HG02763 (cell line): Measurements from ENCODE around the gene CD300C.
"Not testable (repeated sequence)": the region's sequence is repeated elsewhere in the genome, so short reads cannot be mapped to it uniquely, and the experiment has no call there.

ENCODE experiments used
- ATAC-seq: cut with Tn5 transposase; IDR thresholded peaks from one replicate; pipeline ENCODE4 v1.9.1; 2021; ENCODE audit warnings: mild to moderate bottlenecking, moderate library complexity; ENCODE audit not compliant: unreplicated experiment

The CD300C gene

DNA sequence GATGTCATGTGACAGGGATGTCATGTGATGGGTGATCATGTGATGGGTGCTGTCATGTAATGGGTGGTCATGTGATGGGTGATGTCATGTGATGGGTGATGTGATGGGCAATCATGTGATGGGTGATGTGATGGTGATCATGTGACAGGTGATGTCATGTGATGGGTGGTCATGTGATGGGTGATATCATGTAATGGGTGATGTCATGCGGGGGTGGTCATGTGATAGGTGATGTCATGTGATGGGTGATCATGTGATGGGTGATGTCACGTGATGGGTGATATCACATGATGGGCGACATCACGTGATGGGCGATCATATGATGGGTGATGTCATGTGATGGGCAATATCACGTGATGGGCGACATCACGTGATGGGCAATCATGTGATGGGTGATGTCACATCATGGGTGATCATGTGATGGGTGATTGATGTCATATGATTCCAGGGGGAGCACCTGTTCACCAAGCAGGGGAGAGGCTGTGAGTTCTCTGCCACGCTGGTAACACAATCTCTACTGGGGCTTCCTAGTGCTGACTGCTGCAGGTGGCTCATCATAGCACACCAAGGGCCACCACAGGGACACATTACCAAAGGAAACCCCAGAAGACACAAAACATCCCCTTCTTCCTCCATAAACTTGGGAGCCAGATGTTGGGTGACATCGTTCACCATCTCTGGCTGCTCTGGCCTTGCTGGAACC, 31.1 kb downstream of the CD300C start:
- no peak for ATAC-seq

DNA sequence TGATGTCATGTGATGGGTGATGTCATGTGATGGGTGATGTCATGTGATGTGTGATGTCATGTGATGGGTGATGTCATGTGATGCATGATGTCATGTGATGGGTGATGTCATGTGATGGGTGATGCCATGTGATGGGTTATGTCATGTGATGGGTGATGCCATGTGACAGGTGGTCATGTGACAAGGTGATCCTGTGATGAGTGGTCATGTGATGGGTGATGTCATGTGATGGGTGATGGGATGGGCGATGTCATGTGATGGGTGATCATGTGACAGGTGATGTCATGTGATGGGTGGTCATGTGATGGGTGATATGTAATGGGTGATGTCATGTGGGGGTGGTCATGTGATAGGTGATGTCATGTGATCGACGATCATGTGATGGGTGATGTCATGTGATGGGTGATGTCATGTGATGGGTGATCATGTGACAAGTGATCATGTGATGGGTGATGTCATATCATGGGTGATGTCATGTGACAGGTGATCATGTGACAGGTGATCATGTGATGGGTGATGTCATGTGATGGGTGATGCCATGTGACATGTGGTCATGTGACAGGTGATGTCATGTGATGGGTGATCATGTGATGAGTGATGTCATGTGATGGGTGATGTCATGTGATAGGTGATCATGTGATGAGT, 31.8 kb downstream of the CD300C start:
- ATAC-seq = no peak

DNA sequence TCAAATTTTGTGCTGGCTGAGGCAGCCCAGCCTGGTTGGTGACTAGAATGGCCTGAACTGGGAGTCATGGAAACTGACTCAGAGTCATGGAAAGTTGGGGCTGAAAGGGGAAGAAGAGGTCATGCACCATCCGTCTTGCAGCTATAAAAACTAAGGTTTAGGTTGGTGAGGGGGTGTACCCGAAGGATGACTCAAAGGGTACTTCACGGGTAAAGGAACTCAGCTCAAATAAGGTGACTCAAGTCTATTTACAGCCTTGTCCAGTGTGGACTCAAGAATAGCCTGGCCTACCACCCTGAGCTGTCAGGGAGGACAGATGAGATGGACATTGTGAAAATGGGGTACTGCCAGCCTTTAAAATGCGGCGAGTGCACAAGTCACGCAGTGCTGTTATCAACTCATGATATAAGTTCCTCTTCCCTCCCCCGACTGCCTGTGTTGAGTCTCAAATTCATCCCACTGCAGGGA, 33.3 kb downstream of the CD300C start:
- ATAC-seq = no peak

DNA sequence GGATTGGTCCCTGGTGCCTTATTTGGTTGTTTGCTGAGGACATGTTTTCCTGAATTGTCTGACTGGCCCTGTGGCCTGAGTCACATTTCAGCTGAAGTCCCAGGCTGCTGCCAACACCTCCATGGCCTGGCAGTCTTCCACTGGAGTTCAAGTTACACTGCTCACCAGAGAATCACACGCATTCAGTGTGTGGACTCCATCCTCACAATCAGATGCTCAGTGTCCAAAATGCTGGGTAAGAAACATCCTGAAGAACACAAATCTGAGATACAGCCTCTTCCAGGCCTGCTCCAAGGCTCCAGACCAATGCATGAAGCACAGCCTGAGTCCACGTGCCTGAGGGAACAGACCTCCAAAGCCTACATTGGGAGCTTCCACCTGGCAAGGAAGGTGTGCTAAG, 33.9 kb downstream of the CD300C start:
- no peak for ATAC-seq

DNA sequence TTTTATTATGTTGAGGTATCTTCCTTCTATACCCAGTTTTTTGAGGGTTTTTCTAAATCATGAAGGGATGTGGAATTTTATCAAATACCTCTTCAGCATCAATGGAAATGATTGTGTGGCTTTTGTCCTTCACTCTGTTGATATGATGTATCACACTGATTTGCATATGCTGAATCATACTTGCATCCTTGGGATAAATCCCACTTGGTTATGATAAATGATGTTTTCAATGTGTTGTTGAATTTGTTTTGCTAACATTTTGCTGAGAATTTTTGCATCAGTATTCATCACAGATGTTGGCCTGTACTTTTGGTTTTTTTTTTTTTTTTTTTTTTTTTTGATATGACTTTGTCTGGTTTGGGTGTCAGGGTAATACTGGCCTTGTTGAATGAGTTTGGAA, 37.8 kb downstream of the CD300C start:
- no peak for ATAC-seq

DNA sequence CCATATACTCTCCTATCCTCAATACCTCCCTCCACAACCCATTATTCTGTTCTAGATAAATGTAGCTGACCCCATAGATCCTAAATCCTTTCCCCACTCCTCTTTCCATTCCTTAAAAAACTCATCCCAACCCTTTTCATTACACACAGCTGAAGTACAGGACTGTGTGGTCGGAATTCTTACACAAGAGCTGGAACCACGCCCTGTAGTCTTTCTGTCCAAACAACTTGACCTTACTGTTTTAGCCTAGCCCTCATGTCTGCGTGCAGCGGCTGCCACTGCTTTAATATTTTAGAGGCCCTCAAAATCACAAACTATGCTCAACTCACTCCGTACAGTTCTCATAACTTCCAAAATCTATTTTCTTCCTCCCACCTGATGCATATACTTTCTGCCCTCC, 42.0 kb downstream of the CD300C start:
- not testable (repeated sequence) for ATAC-seq

GRCh38 chr17:74502861-74503260, 43.1 kb downstream of the CD300C start:
- ATAC-seq = no peak

DNA sequence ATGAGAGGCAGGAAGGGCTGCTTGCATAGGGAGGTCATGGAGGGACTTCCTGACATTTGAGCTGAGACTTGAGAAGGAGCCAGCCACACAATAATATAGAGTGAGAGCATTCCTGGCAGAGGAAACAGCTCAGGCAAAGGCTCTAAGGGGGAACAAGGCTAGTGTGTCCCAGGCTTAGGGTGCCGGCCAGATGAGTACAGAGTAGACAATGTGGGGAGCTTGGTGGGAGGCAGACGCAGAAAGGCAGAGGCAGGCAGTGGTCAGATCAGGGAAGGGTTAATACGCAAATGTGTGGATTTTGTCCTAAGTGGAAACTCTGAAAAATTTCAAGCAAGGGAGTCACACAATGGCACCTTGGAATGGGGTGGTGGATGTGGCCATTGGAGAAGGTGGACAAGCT, 45.9 kb downstream of the CD300C start:
- no peak for ATAC-seq

GRCh38 chr17:74497471-74497870, 48.4 kb downstream of the CD300C start:
- no peak for ATAC-seq

GRCh38 chr17:74493331-74493833, 52.5 kb downstream of the CD300C start:
- no peak for ATAC-seq

- ATAC-seq = no peak
These were observed 54.3 kb downstream of the CD300C start for GRCh38 chr17:74491626-74492025.
